Measurements from ENCODE around the gene PRSS50.

DNA sequence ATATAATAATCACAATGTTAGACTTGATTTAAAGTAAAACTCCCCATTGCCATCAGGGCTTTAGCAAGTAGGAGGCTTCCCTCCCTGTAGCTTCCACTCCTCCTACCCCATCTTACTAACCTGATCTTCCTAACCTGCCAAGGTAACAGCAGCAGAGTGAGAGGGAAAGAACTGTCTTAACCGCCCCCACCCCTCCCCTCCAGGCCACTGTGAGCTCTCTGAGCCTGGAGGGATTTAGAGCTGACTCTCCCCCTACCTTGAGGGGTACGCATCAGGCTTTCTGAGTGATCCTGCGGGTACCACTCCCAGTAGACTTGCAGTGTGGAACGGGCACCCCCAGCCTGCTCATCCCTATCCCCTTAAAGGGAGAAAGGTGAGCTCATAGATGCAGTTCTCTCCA, 11.4 kb upstream of the PRSS50 start:
- TF ChIP-seq, protein P1, sequence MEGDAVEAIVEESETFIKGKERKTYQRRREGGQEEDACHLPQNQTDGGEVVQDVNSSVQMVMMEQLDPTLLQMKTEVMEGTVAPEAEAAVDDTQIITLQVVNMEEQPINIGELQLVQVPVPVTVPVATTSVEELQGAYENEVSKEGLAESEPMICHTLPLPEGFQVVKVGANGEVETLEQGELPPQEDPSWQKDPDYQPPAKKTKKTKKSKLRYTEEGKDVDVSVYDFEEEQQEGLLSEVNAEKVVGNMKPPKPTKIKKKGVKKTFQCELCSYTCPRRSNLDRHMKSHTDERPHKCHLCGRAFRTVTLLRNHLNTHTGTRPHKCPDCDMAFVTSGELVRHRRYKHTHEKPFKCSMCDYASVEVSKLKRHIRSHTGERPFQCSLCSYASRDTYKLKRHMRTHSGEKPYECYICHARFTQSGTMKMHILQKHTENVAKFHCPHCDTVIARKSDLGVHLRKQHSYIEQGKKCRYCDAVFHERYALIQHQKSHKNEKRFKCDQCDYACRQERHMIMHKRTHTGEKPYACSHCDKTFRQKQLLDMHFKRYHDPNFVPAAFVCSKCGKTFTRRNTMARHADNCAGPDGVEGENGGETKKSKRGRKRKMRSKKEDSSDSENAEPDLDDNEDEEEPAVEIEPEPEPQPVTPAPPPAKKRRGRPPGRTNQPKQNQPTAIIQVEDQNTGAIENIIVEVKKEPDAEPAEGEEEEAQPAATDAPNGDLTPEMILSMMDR (conservative IDR thresholded peaks at IDR 0.05; ENCODE audit: low read depth, low read length), result no peak
- no peak for TF ChIP-seq EZH2 (IDR thresholded peaks at IDR 0.05; ENCODE audit: borderline replicate concordance, low read depth, low read length, poor library complexity, severe bottlenecking)
